GM12864 (cell line): ENCODE measurements around the gene CIBAR2.

Experiments
- DNase-seq: peaks from one replicate; pipeline ENCODE4 v3.0.0-alpha.2; 2011; ENCODE audit warnings: low read depth
- H3K4me3 ChIP-seq: 2 replicates; pipeline ENCODE4 v1.5.1; 2011; ENCODE audit warnings: mild to moderate bottlenecking, low read depth, low read length, control low read depth
- TF ChIP-seq, protein P1 (sequence below): IDR thresholded peaks from 2 replicates; pipeline ENCODE4 v1.5.1; 2011; ENCODE audit warnings: low read depth, mild to moderate bottlenecking, moderate library complexity, low read length, control low read depth, inconsistent platforms; ENCODE audit errors: missing control alignments

CIBAR2 gene

DNA sequence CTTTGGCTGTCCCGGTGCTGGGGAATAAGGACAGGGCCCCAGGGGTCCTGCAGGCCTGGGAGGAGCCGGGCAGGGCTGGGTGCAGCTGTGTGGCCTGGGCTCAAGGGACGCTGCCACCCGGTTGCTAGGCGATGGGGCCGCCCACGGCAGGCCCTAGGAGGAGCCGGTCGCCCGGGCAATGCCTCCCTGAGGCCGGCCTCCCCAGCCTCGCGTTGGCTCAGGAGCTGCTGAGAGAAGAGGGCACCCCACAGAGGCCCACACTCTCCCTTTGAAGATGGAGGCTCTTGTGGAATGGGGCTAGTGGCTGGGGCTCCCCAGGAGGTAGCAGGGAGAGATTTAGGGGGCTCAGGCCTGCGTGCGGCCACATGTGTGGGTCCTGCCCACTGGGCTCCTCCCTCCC, at the start of gene CIBAR2:
Gene CIBAR2, minus strand, starts transcription at position 109 of the 400 bp plus-strand sequence. CDS start 120 bp downstream, outside the sequence.
- no peak within 1 kb of the TSS for H3K4me3 ChIP-seq
- no peak for DNase-seq
- TF ChIP-seq, protein P1, sequence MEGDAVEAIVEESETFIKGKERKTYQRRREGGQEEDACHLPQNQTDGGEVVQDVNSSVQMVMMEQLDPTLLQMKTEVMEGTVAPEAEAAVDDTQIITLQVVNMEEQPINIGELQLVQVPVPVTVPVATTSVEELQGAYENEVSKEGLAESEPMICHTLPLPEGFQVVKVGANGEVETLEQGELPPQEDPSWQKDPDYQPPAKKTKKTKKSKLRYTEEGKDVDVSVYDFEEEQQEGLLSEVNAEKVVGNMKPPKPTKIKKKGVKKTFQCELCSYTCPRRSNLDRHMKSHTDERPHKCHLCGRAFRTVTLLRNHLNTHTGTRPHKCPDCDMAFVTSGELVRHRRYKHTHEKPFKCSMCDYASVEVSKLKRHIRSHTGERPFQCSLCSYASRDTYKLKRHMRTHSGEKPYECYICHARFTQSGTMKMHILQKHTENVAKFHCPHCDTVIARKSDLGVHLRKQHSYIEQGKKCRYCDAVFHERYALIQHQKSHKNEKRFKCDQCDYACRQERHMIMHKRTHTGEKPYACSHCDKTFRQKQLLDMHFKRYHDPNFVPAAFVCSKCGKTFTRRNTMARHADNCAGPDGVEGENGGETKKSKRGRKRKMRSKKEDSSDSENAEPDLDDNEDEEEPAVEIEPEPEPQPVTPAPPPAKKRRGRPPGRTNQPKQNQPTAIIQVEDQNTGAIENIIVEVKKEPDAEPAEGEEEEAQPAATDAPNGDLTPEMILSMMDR: no peak

DNA sequence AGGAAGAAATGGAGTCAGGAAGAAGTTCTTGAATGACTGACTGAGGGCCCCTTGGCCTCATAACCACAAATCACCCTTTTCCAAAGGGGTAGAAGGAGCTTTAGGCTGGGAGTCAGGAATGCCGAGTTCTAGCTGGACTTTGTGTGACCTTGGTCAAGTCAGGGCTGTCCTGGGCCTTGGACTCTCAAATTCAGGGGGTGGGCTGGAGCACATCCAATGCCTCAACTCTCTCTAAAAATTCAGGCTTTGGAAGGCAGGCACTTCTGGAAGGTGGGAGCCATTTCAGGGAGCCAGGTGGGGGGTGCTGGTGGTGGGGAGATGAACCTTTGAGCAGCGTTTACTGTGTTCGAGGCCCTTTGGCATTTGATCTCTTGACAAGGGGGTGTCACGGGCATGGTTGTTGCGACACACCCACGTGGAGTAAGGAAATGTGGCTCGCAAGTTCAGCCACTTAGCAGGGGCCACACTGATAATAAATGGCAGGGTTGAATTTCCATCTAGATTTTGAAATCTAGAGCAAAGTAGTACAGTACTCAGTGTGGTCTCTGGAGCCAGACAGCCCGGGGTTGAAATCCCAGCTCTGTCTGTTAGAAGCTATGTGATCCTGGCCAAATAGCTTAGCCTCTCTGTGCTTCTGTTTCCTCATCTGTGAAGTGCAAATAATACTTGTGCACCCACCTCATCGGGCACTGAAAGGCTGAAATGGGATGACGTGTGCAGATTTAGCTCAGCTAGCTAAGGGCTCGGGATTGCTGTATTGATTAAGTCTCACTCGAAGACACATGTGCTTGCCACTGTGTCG, 47.1 kb upstream of the CIBAR2 start:
- TF ChIP-seq, protein P1: no peak
- DNase-seq: no peak
- H3K4me3 ChIP-seq: no peak overlapping the region

DNA sequence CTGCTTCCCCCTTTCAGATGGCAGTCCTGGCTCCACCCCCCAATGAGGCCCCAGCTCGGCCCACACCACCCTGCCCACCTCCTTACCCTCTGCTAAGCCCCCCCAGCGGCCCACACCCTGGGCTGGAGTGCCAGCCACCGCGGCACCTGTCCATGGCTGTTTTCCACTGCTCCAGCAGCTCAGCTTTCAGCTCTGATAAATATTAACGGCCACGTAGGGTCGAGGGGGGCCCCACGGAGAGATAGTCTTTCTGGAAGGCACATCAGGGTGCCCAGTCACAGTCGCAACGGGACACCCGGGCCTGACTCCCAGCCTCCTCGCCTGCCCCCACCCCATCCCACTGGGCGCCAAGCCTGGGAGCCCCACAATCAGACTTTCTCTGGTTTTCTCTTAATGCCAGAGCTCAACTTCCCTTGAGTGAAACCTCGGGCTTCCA, 46.5 kb upstream of the CIBAR2 start:
- no peak for DNase-seq
- TF ChIP-seq, protein P1: no peak
- H3K4me3 ChIP-seq: no peak overlapping the region

DNA sequence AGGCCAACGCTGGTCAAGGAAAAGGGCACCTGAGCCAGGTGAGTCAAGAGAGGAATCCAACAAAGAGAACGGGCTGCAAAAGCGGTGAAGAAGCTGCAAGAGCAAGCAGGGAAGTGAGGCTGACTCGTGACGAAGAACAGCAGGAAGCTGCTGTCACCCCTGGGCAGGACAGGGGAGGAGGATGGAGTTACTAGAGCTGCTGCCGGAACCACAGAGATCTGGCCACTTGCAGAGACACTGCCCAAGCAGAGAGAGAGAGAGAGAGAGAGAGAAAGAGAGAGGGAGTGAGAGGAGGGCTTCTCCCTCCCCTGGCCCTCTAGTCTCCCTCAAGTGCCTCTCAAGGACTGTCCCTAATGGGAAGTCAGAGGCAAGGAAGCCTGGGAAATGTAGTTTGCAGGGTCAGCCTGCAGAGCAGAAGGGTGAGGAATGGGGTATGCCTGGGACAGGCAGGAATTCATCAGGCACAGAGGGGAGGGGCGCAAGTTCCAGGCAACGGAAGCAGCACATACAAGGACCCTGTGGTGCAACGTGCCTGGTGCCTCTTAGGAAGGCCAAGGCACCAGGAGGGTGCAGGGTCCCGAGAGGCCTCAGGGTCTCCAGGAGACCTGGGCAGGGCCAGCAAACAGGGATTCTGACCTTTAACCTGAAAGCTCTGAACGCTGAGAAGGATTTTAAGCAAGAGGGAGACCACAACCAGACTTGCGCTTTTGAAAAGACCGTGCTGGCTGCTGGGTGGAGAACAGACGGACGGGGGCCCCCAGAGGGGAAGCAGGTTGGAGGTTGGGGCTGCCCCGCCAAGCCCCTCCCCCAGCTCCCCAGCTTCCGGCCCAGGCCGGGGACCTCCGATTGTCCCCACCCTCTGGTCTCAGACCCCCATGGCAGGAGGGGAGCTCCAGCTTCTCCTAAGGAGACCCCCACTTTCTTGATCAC, 45.8 kb upstream of the CIBAR2 start:
- no peak overlapping the region for H3K4me3 ChIP-seq
- DNase-seq: no peak

DNA sequence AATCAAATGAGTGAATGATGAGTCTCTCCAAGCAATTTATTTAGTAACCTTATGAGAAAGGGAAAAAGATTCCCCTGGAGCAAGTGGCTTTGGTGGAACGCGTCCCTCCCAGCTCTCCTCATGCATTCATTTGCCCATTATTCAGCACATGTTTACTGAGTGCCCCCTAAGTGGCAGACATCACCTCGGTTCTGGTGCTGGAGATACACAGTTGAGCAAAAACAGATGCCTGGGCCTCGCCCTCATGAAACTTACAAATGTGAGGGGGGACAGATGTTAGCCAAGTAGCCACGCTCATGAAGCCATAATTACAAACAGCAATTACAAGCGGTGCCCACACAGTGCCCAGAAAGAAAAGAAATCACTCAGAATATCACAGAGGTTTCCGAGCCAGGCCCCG, 45.1 kb upstream of the CIBAR2 start:
- no peak overlapping the region for H3K4me3 ChIP-seq
- TF ChIP-seq, protein P1: no peak
- no peak for DNase-seq

More for the DNA sequence above, 45.8 kb upstream of the CIBAR2 start:
- TF ChIP-seq, protein P1: no peak

DNA sequence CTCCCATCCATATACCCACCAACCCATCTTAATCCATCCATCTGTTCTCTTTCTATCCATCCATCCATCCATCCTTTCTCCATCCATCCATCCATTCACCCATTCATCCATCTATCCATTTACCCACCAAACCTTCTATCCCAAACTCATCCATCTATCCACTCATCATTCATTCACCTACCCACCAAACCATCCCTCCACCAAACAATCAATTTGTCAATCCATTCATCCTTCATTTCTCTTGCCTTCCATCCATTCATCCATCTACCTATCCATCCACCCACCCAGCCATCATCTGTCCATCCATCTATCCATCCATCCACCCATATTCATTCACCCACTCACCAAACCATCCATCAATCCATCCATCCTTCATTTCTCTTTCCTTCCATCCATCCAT, 44.6 kb upstream of the CIBAR2 start:
- no peak for DNase-seq
- TF ChIP-seq, protein P1: no peak
- no peak overlapping the region for H3K4me3 ChIP-seq
